LNCaP clone FGC (cell line): Measurements from ENCODE around the gene VMO1.

Source experiments
- DNase-seq: peaks from one replicate; pipeline ENCODE4 v3.0.0-alpha.2; 2011; ENCODE audit warnings: low read depth
- H3K4me3 ChIP-seq: 2 replicates; pipeline ENCODE4 v1.5.1; 2011; ENCODE audit warnings: mild to moderate bottlenecking, low read depth, low read length, control low read depth
- CTCF ChIP-seq: IDR thresholded peaks from 2 replicates; pipeline ENCODE4 v1.5.1; 2012; ENCODE audit warnings: mild to moderate bottlenecking; ENCODE audit not compliant: control insufficient read depth, insufficient read depth; ENCODE audit errors: extremely low read depth

VMO1 gene

GRCh38 chr17:4739122-4740024, 46.8 kb downstream of the VMO1 start, which contains the start of the genes CXCL16 and ZMYND15:
Gene CXCL16 (minus strand): TSS chr17:4739928. CDS start chr17:4739339, 589 bp downstream.
Gene ZMYND15 (plus strand): TSS chr17:4739833. CDS start chr17:4740549, 716 bp downstream.
- TF ChIP-seq CTCF: no peak
- peak within 1 kb of the TSS; percentile 73 for H3K4me3 ChIP-seq
- no peak for DNase-seq

GRCh38 chr17:4738136-4739121, 47.7 kb downstream of the VMO1 start:
- H3K4me3 ChIP-seq: peak overlapping the region; percentile 73
- no peak for DNase-seq
- no peak for TF ChIP-seq CTCF

GRCh38 chr17:4735876-4736651, 50.1 kb downstream of the VMO1 start:
- TF ChIP-seq CTCF: no peak

More at GRCh38 chr17:4735876-4736651, 50.1 kb downstream of the VMO1 start:
- no peak for DNase-seq
- no peak overlapping the region for H3K4me3 ChIP-seq
